Activated T-cell treated with anti-CD3 and anti-CD28 coated beads, Interleukin-2, amount 50 U/mL, for 4 hours (primary cell): ENCODE data around the gene TRIM61. TPM values are rescaled to one million over a fixed set of nuclear protein-coding genes. Genes with fewer than 3 reads are reported as not detected.
"Not testable (repeated sequence)": the region's sequence is repeated elsewhere in the genome, so short reads cannot be mapped to it uniquely, and the experiment has no call there.

Source experiments
- ATAC-seq, 2 donors: fragments of 200-7000 bp; cut with Tn5 transposase; one replicate each; pipeline ENCODE4 v1.10.0; 2021
- DNase-seq: peaks from one replicate; pipeline ENCODE4 v3.0.0-alpha.2; 2020
- H3K27me3 Mint-ChIP-seq: one replicate; pipeline ENCODE4 v1.8.0; 2021; ENCODE audit warnings: low read depth, mixed read lengths
- H3K36me3 Mint-ChIP-seq: one replicate; pipeline ENCODE4 v1.8.0; 2022; ENCODE audit warnings: mixed read lengths; ENCODE audit not compliant: insufficient read depth
- H3K4me1 Mint-ChIP-seq: one replicate; pipeline ENCODE4 v1.8.0; 2021; ENCODE audit warnings: low read depth, mixed read lengths
- H3K4me3 Mint-ChIP-seq: one replicate; pipeline ENCODE4 v1.8.0; 2021; ENCODE audit warnings: mild to moderate bottlenecking, moderate library complexity, mixed read lengths
- H3K9me3 Mint-ChIP-seq: one replicate; pipeline ENCODE4 v1.8.0; 2021; ENCODE audit warnings: mixed read lengths
- total RNA-seq, 3 donors: library from RNA; stranded (reverse); gene quantifications; one replicate each; pipeline ENCODE4 v1.2.1, GENCODE V29; 2021

TRIM61 gene
- 1 to 10 TPM; 1.1 to 2.3 (median 1.2) TPM for total RNA-seq

DNA sequence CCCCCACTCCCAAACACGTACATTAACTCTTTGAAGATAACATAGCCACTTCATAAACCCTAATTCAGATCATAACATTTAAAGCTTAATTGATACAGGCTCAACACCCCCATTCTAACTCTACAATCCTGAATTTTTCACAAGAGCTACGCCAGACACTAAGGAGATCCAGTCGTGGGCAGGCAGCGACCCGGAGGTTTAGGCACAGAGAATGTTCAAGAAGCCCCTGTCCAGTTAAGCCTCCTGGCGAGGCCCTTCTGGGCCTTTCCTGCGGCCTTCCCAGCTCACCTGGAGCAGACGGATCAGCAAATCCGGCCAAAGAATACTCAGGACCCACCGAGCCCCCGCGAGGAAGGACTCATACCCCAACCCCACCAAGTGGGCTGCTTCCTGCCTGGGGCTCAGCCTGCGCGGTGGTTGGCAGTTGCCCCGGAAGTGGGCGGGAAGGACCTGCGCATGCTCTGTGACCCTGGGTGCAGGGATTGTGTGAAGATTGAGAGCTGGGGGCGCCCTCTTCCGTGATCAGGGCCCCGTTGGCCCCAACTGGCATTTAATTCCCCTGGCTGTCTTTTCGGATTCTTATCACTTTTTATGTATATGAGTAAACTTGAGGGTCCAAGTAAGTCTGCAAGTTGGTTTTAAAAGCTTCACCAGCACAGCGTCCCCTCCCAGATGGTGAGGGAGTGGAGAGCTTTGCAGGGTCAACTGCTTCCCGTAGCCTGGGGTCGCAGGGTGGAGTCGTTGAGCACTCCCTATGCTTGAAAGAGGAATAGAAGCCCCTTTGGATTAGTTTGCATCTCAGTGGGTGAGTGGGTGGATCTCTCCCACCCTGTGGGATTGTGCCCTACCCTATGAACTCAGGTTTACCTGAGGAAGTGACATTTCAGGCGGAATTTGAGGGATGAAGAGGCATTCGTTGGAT is at the start of gene TRIM61:
TRIM61 (minus strand) TSS at position 415 of the 922 bp plus-strand sequence. CDS start 7,655 bp downstream, outside the sequence.
- H3K4me3 Mint-ChIP-seq = peak within 1 kb of the TSS; percentile 75
- DNase-seq (peak; percentile 44), ATAC-seq (peak; percentile 72 to 84)
- H3K36me3 Mint-ChIP-seq = peaks cover 3% of the 10 kb centered on the region
- H3K9me3 Mint-ChIP-seq = no peaks in the 10 kb centered on the region
- peaks cover 3% of the 10 kb centered on the region for H3K4me1 Mint-ChIP-seq
- peaks cover 6% of the 10 kb centered on the region for H3K27me3 Mint-ChIP-seq

DNA sequence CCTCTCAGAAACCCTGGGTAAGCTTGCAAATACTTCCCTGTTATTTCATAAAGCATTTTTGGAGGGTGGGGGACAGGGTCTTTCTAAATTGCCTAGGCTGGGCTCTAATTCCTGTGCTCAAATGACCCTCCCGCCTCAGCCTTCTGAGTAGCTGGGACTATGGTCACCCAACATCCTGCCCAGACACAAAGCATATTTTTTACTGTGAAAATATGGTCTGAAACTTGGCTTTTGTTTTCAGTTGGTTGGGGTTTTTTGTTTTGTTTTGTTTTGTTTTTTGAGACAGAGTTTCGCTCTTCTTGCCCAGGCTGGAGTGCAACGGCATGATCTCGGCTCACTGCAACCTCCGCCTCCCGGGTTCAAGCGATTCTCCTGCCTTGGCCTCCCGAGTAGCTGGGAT is 48.3 kb upstream of the TRIM61 start:
- not testable (repeated sequence) for H3K4me3 Mint-ChIP-seq, H3K4me1 Mint-ChIP-seq, DNase-seq, H3K36me3 Mint-ChIP-seq, ATAC-seq, H3K27me3 Mint-ChIP-seq, H3K9me3 Mint-ChIP-seq

DNA sequence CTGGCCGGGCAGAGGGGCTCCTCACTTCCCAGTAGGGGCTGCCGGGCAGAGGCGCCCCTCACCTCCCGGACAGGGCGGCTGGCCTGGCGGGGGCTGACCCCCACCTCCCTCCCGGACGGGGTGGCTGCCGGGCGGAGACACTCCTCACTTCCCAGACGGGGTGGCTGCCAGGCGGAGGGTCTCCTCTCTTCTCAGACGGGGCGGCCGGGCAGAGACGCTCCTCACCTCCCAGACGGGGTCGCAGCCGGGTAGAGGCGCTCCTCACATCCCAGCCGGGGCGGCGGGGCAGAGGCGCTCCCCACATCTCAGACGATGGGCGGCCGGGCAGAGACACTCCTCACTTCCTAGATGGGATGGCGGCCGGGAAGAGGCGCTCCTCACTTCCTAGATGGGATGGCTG is 42.5 kb upstream of the TRIM61 start:
- H3K9me3 Mint-ChIP-seq, H3K27me3 Mint-ChIP-seq, ATAC-seq, H3K4me1 Mint-ChIP-seq, H3K36me3 Mint-ChIP-seq, H3K4me3 Mint-ChIP-seq, DNase-seq: not testable (repeated sequence)

DNA sequence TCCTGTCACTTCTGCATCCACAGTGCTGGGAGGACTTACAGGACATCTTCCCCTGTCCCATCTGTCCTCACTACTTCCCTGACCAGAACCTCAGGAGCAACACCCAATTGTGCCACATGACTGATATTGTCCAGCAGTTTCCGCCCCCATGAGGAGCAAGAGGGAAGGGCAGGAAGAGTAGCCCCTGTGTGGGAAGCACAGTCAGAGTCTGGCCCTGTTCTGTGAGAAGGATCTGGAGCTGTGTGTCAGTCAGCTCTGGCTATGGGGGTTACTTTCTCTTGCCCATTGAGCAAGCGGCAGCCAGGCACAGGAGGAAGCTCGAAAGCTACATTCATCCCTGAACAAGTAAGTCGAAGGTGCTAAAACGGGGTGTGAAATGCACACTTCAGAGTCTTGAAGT is 39.5 kb upstream of the TRIM61 start:
- Mint-ChIP-seq H3K36me3 (no peaks in the 10 kb centered on the region), H3K27me3 (peaks cover 9% of the 10 kb centered on the region), H3K9me3 (no peaks in the 10 kb centered on the region), H3K4me3 (no peak overlapping the region), H3K4me1 (no peaks in the 10 kb centered on the region)
- ATAC-seq (peak in 1 of 2 donors; percentile 43), DNase-seq (no peak)

DNA sequence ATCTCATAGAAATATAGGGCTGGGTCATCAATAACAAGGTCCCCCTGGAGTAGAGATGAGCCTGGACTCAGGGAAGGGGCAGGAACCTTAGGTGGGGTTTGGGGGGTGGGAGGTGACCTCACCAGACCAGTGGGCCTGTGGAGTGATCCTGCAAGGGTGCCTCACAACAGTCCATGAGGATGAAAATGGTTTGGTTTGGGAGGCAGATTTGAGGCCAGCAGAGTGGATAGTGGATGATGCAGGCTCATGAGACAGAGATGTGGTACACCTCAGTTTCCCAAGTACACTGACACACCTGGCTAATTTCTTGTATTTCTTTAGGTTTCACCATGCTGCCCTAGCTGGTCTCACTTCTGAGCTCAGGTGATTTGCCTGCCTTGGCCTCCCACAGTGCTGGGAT is 36.2 kb upstream of the TRIM61 start:
- Mint-ChIP-seq H3K27me3 (peaks cover 9% of the 10 kb centered on the region), H3K4me1 (no peaks in the 10 kb centered on the region)
- ATAC-seq = no peak

DNA sequence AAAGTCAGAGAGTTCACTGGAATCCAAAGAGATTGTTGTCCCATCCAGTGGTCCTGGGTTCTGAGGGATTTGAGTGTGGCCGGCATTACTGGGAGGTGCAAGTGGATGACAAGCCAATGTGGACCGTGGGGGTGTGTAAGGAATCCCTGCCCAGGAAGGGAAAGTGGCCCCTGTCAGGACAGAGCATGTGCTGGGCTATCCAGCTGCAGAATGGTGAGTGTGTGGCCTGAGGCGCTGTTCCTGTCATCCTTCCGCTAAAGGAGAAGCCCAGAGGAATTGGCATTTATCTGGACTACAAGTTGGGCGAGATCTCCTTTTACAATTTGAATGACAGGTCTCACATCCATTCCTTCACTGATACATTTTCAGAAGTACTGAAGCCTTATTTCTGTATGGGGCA is 33.9 kb upstream of the TRIM61 start:
- ATAC-seq (no peak), DNase-seq (no peak)
- Mint-ChIP-seq H3K9me3 (no peaks in the 10 kb centered on the region), H3K36me3 (no peaks in the 10 kb centered on the region), H3K27me3 (peaks cover 11% of the 10 kb centered on the region), H3K4me3 (no peak overlapping the region), H3K4me1 (no peaks in the 10 kb centered on the region)

More for the DNA sequence above, 36.2 kb upstream of the TRIM61 start:
- DNase-seq = no peak
- Mint-ChIP-seq H3K9me3 (no peaks in the 10 kb centered on the region), H3K4me3 (no peak overlapping the region), H3K36me3 (no peaks in the 10 kb centered on the region)

DNA sequence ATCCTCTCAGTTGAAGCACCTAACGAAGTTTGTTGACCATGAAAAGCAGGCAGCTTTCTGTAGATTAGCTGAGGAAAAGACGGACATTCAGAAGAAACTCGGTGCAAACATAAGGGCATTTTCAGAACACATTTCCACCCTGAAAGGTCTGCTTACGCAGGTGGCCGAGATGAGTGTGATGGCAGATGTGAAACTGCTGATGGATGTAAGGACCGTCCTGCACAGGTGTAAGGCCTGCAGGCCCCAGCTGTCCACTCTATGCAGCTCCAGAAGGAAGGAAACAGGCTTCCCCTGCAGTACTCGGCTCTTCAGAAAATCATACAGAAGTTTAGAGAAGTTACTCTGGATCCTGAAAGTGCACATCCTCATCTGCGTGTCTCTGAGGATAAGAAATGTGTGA is 33.5 kb upstream of the TRIM61 start:
- H3K36me3 Mint-ChIP-seq = no peaks in the 10 kb centered on the region
- ATAC-seq = no peak

DNA sequence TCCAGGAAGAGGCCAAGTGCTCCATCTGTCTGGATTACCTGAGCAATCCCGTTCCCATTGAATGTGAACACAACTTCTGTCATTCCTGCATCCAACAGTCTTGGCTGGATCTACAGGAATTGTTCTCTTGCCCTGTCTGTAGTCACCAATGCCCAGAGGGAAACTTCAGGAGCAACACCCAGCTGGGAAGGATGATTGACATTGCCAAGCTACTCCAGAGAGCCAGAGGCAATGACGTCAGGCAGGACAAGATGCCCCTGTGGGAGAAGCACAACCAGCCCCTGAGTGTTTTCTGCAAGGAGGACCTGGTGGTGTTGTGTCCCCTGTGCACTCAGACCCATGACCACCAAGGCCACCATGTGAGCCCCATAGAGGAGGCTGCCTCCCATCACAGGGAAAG is 33.0 kb upstream of the TRIM61 start:
- Mint-ChIP-seq H3K4me3 (no peak overlapping the region), H3K9me3 (no peaks in the 10 kb centered on the region), H3K4me1 (no peaks in the 10 kb centered on the region), H3K27me3 (peaks cover 11% of the 10 kb centered on the region), H3K36me3 (no peaks in the 10 kb centered on the region)
- DNase-seq (no peak), ATAC-seq (no peak)

More for the DNA sequence above, 33.5 kb upstream of the TRIM61 start:
- H3K9me3 Mint-ChIP-seq = no peaks in the 10 kb centered on the region
- H3K4me1 Mint-ChIP-seq = no peaks in the 10 kb centered on the region
- no peak overlapping the region for H3K4me3 Mint-ChIP-seq
- DNase-seq = no peak
- H3K27me3 Mint-ChIP-seq = peaks cover 11% of the 10 kb centered on the region

DNA sequence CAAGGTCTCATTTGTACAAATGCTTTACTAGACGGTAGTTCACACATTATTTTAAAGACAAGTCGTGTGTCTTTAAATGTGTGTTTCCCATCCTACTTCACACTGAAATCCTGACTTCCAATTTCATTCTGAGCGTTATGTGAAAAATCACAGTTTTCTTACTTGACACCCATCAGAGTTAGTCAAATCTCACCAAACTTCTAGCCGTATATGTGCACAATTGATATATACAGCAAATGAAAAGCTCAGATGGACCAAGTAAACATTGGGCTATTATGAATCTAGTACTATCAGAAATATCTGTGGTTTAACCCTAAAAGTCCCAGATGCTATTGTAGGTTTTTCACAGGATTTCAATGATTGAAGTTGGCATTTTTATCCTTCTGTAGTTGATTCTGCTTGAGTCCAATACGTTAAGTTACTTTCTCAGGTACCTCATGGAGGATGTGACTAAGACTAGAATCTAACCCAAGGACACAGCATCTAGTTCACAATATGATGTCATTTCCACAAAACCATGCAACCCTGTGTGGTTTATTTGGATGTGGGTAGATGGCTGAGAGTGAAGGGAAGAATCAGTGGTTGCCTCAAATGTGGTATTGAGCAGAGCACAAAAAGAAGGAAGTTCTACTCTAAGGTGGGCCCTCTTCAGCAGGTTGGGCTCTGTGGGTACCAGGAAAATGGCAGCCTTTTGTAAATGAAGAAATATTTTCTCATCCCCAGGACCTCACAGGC is 32.2 kb upstream of the TRIM61 start:
- DNase-seq (no peak), ATAC-seq (peak; percentile 59 to 79)
- Mint-ChIP-seq H3K36me3 (no peaks in the 10 kb centered on the region), H3K4me3 (no peak overlapping the region), H3K9me3 (no peaks in the 10 kb centered on the region), H3K27me3 (peaks cover 17% of the 10 kb centered on the region), H3K4me1 (no peaks in the 10 kb centered on the region)

DNA sequence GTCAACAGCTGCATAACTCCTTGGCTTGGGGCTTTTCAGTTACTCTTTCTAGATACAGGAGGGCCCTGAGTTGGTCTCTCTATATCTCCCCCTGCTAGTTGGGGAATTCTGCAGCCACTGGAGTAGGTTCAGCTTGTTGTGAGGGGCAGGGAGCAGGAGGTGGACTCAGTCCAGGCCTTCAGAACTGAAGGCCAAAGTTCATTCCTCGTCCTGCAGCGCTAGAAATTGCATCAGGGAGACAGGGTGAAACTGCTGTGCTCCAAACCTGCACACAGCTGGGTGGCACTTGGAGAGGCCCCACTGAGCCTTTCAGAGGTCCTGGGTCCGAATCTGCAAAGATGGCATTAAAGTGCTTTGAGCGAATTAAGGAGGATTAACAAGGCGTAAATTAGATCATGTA is 29.4 kb upstream of the TRIM61 start:
- Mint-ChIP-seq H3K4me1 (no peaks in the 10 kb centered on the region), H3K9me3 (no peaks in the 10 kb centered on the region), H3K4me3 (no peak overlapping the region), H3K27me3 (peaks cover 11% of the 10 kb centered on the region), H3K36me3 (no peaks in the 10 kb centered on the region)
- DNase-seq (no peak), ATAC-seq (no peak)

DNA sequence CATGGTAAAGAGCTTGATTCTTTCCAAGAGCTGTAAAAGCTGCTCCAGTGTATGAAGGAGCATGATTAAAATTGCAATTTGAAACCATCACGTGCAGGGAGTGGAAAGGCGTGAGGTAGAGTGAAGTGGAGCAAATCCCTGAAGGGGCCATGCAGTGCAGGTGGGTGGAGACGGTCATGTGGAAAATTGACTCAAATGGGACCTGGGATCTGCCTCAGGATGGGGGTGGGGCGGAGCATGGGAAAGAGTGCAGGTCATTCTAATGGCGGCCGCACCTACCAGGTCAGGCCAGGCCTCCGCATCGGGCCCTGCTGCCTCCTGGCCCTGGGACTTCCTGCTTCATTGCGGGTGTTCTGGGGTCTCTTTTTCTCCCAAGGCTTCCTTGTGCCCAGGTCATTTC is 29.0 kb upstream of the TRIM61 start:
- H3K4me1 Mint-ChIP-seq = no peaks in the 10 kb centered on the region
- ATAC-seq = no peak
- no peaks in the 10 kb centered on the region for H3K36me3 Mint-ChIP-seq
- H3K27me3 Mint-ChIP-seq = peaks cover 11% of the 10 kb centered on the region
- no peaks in the 10 kb centered on the region for H3K9me3 Mint-ChIP-seq
- no peak overlapping the region for H3K4me3 Mint-ChIP-seq
- DNase-seq = no peak

DNA sequence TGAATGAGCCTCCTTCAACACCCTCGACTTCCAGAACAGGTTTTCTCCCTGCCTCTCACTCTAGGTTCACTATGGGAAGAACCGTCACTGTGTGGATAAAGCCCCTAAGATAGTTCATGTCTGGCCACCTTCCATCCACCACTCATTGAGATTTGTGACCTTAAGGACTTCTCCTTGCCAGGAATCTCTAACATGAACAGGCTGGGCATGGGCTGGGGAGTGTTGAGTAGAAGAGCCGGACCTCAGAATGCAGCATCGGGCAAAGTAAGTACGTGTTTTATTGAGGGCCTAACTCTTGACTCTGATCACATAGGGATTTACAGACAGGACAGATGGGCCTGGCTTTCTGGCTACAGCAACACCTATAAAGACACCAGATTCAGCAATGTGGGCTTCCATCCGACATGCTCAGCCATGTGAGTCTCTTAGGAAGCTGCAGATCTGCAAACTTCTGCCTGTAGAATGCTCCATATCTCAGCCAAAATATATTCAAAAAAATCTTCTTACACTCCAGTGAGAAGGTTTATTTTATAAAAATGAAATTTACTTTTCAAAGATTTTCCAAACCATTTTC is 28.0 kb upstream of the TRIM61 start:
- H3K4me3 Mint-ChIP-seq = no peak overlapping the region
- H3K36me3 Mint-ChIP-seq = no peaks in the 10 kb centered on the region
- peaks cover 8% of the 10 kb centered on the region for H3K27me3 Mint-ChIP-seq
- DNase-seq (no peak), ATAC-seq (no peak)
- no peaks in the 10 kb centered on the region for H3K9me3 Mint-ChIP-seq
- H3K4me1 Mint-ChIP-seq = no peaks in the 10 kb centered on the region

DNA sequence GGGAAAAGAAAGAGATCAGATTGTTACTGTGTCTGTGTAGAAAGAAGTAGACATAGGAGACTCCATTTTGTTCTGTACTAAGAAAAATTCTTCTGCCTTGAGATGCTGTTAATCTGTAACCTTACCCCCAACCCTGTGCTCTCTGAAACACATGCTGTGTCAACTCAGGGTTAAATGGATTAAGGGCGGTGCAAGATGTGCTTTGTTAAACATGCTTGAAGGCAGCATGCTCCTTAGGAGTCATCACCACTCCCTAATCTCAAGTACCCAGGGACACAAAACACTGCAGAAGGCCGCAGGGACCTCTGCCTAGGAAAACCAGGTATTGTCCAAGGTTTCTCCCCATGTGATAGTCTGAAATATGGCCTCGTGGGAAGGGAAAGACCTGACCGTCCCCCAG is 24.5 kb upstream of the TRIM61 start:
- not testable (repeated sequence) for H3K4me1 Mint-ChIP-seq, H3K9me3 Mint-ChIP-seq, DNase-seq, ATAC-seq, H3K4me3 Mint-ChIP-seq, H3K36me3 Mint-ChIP-seq, H3K27me3 Mint-ChIP-seq

DNA sequence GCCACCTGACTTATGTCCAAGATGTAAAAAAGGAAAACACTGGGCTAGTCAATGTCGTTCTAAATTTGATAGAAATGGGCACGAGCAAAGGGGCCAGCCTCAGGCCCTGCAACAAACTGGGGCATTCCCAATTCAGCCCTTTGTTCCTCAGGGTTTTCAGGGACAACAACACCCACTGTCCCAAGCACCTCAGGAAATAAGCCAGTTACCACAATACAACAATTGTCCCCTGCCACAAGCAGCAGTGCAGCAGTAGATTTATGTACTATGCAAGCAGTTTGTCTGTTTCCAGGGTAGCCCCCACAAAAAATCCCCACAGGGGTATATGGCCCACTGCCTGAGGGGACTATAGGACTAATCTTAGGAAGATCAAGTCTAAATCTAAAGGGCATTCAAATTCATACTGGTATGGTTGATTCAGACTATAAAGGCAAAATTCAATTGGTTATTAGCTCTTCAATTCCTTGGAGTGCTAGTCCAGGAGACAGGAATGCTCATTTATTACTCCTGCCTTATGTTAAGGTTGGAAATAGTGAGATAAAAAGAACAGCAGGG is 21.1 kb upstream of the TRIM61 start:
- not testable (repeated sequence) for ATAC-seq, H3K4me3 Mint-ChIP-seq, H3K9me3 Mint-ChIP-seq

More for the DNA sequence above, 21.1 kb upstream of the TRIM61 start:
- DNase-seq, H3K27me3 Mint-ChIP-seq, H3K36me3 Mint-ChIP-seq, H3K4me1 Mint-ChIP-seq: not testable (repeated sequence)
